ENCODE results near the gene CNTF.

CNTF gene

DNA sequence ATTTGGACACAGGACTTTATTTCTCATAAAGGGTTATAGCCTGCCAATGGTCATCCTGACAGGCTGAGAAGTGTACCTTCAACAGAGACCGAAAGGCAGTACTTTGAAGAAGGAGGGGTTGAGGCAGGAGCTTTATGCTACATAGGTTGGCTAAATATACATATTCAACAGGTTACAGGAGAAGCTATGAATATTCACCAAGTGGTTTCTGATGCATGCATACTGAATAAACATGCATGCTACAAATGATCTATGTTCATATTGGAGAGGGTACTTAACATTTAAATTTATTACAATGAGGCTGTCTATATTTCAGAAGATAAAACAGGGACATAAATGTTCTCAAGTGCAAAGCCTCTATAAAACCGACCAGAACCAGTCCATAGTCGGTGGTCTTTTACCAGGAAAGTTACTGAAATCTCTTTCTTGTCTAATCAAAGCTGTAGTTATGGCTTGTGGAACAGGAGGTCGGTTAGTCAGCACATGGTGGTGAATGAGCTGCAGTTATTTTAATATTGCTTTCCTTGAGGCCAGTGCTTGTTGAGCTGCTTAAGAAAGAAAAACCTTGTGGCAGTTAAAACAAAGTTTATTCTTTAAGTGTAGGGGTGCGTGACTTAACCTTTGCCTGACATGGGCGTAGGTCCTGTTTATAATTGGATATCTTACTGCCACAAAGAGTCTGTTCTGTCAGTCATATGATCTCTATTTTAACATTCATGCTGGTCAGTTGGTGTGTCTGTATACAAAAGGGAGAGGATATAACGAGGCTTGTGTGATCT lies 19.5 kb downstream of the CNTF start:
- no peaks in the 10 kb centered on the region for H3K79me1 ChIP-seq (ENCODE audit: low read length)
- H4K91ac ChIP-seq (ENCODE audit: low read depth, low read length): no peak overlapping the region
- no peak overlapping the region for H2AK5ac ChIP-seq (ENCODE audit: low read length)
- no CpG with 5 or more reads among the region's 7 CpGs for WGBS (ENCODE audit: extremely low coverage, insufficient coverage, insufficient read length)
- H2AFZ ChIP-seq (ENCODE audit: insufficient read depth, low read length, poor library complexity): no peak overlapping the region
- DNase-seq: no peak
- no peak overlapping the region for H4K8ac ChIP-seq (ENCODE audit: low read depth, low read length)
- peaks cover 8% of the 10 kb centered on the region for H3K9me3 ChIP-seq (ENCODE audit: insufficient read depth, low read depth, low read length)
- no peaks in the 10 kb centered on the region for H3K4me1 ChIP-seq (ENCODE audit: control insufficient read depth in 1 of 2, insufficient read depth in 2 of 2, low read length in 2 of 2)
- H2BK12ac ChIP-seq (ENCODE audit: low read length): no peak overlapping the region
- no peak overlapping the region for H2BK120ac ChIP-seq (ENCODE audit: insufficient read depth, low read length, poor library complexity)
- H3K4me3 ChIP-seq (ENCODE audit: low read depth, low read length): no peak overlapping the region
- H3K9ac ChIP-seq (ENCODE audit: low read length): no peak overlapping the region
- no peaks in the 10 kb centered on the region for H3K79me2 ChIP-seq (ENCODE audit: control insufficient read depth, insufficient read depth, low read length, poor library complexity)
- no peak overlapping the region for H3K14ac ChIP-seq (ENCODE audit: low read length)
- H2BK5ac ChIP-seq (ENCODE audit: low read depth, low read length, poor library complexity): no peak overlapping the region
- no peak overlapping the region for H3K4ac ChIP-seq (ENCODE audit: low read depth, low read length)
- no peaks in the 10 kb centered on the region for H3K27me3 ChIP-seq (ENCODE audit: insufficient read depth, low read length)
- no peak overlapping the region for H3K27ac ChIP-seq (ENCODE audit: low read depth, low read length)
- H4K12ac ChIP-seq (ENCODE audit: low read depth, low read length): no peak overlapping the region
- no peak overlapping the region for H3K23ac ChIP-seq (ENCODE audit: low read length)
- H3K4me2 ChIP-seq (ENCODE audit: low read length): no peak overlapping the region
- H3K18ac ChIP-seq (ENCODE audit: low read length): no peak overlapping the region
- no peaks in the 10 kb centered on the region for H3K36me3 ChIP-seq (ENCODE audit: control insufficient read depth in 1 of 2, insufficient read depth in 2 of 2, low read length in 2 of 2)

DNA sequence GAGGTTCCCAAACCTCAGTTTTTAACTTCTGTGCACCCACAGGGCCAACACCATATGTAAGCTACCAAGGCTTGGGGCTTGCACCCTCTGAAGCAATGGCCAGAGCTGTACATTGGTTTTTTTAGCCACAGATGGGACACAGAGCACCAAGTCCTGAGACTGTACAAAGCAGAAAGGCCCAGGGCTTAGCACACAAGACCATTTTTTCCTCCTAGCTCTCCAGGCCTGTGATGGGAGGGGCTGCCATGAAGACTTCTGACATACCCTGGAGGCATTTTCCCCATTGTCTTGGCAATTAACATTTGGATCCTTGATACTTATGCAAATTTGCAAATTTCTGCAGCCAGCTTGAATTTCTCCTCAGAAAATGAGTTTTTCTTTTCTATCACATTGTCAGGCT lies 23.4 kb downstream of the CNTF start:
- Histone ChIP-seq H2BK120ac (ENCODE audit: insufficient read depth, low read length, poor library complexity) (no peak overlapping the region), H2AK5ac (ENCODE audit: low read length) (no peak overlapping the region), H4K12ac (ENCODE audit: low read depth, low read length) (no peak overlapping the region), H3K4me1 (ENCODE audit: control insufficient read depth in 1 of 2, insufficient read depth in 2 of 2, low read length in 2 of 2) (no peaks in the 10 kb centered on the region), H3K27me3 (ENCODE audit: insufficient read depth, low read length) (no peaks in the 10 kb centered on the region), H3K79me2 (ENCODE audit: control insufficient read depth, insufficient read depth, low read length, poor library complexity) (no peaks in the 10 kb centered on the region), H3K18ac (ENCODE audit: low read length) (no peak overlapping the region), H3K14ac (ENCODE audit: low read length) (no peak overlapping the region), H3K23ac (ENCODE audit: low read length) (no peak overlapping the region), H3K4me3 (ENCODE audit: low read depth, low read length) (no peak overlapping the region), H3K4me2 (ENCODE audit: low read length) (no peak overlapping the region), H3K27ac (ENCODE audit: low read depth, low read length) (no peak overlapping the region), H2BK5ac (ENCODE audit: low read depth, low read length, poor library complexity) (no peak overlapping the region), H2AFZ (ENCODE audit: insufficient read depth, low read length, poor library complexity) (no peak overlapping the region), H2BK12ac (ENCODE audit: low read length) (no peak overlapping the region), H3K4ac (ENCODE audit: low read depth, low read length) (no peak overlapping the region), H3K79me1 (ENCODE audit: low read length) (no peaks in the 10 kb centered on the region), H3K9me3 (ENCODE audit: insufficient read depth, low read depth, low read length) (peaks cover 6% of the 10 kb centered on the region), H4K91ac (ENCODE audit: low read depth, low read length) (no peak overlapping the region), H3K9ac (ENCODE audit: low read length) (no peak overlapping the region), H3K36me3 (ENCODE audit: control insufficient read depth in 1 of 2, insufficient read depth in 2 of 2, low read length in 2 of 2) (no peaks in the 10 kb centered on the region), H4K8ac (ENCODE audit: low read depth, low read length) (no peak overlapping the region)
- no peak for DNase-seq

DNA sequence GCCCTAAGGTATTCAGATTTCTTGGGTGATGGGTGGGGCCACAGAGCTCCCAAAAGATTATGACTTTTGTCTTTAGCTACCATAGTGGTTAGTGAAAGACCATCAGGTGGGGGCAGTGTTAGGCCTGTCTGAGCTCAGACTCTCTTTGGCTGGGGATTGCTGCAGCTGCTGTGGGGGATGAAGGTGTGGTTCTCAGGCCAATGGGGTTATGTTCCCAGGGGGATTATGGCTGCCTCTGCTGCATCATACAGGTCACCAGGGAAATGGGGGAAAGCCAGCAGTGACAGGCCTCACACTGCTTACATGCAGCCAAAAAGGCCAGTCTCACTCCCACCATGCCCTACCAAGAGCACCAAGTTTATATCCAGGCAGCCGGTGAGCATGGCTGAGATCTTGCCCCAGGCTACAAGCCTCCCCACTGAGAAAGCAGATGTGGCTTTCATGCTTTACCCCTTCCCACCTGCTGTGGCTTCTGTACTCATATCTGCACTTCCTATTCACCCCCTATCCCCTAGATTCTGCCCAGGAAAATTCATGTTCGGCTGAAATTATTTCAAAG lies 24.8 kb downstream of the CNTF start:
- H3K4me3 ChIP-seq (ENCODE audit: low read depth, low read length): no peak overlapping the region
- no peaks in the 10 kb centered on the region for H3K79me2 ChIP-seq (ENCODE audit: control insufficient read depth, insufficient read depth, low read length, poor library complexity)
- H3K27me3 ChIP-seq (ENCODE audit: insufficient read depth, low read length): no peaks in the 10 kb centered on the region
- no peak overlapping the region for H2BK120ac ChIP-seq (ENCODE audit: insufficient read depth, low read length, poor library complexity)
- no peak overlapping the region for H4K8ac ChIP-seq (ENCODE audit: low read depth, low read length)
- H2BK12ac ChIP-seq (ENCODE audit: low read length): no peak overlapping the region
- H3K9me3 ChIP-seq (ENCODE audit: insufficient read depth, low read depth, low read length): peaks cover 6% of the 10 kb centered on the region
- no peak overlapping the region for H3K27ac ChIP-seq (ENCODE audit: low read depth, low read length)
- H4K12ac ChIP-seq (ENCODE audit: low read depth, low read length): no peak overlapping the region
- H3K23ac ChIP-seq (ENCODE audit: low read length): no peak overlapping the region
- no peaks in the 10 kb centered on the region for H3K36me3 ChIP-seq (ENCODE audit: control insufficient read depth in 1 of 2, insufficient read depth in 2 of 2, low read length in 2 of 2)
- no peak overlapping the region for H2AFZ ChIP-seq (ENCODE audit: insufficient read depth, low read length, poor library complexity)
- H2AK5ac ChIP-seq (ENCODE audit: low read length): no peak overlapping the region
- no peak overlapping the region for H3K9ac ChIP-seq (ENCODE audit: low read length)
- H2BK5ac ChIP-seq (ENCODE audit: low read depth, low read length, poor library complexity): no peak overlapping the region
- WGBS (ENCODE audit: extremely low coverage, insufficient coverage, insufficient read length): no CpG with 5 or more reads among the region's 2 CpGs
- H3K14ac ChIP-seq (ENCODE audit: low read length): no peak overlapping the region
- no peak overlapping the region for H3K4me2 ChIP-seq (ENCODE audit: low read length)
- H3K18ac ChIP-seq (ENCODE audit: low read length): no peak overlapping the region
- no peak overlapping the region for H4K91ac ChIP-seq (ENCODE audit: low read depth, low read length)
- H3K4ac ChIP-seq (ENCODE audit: low read depth, low read length): no peak overlapping the region
- peaks cover 0 to 3% of the 10 kb centered on the region in 2 experiments for H3K4me1 ChIP-seq (ENCODE audit: control insufficient read depth in 1 of 2, insufficient read depth in 2 of 2, low read length in 2 of 2)
- no peak for DNase-seq
- no peaks in the 10 kb centered on the region for H3K79me1 ChIP-seq (ENCODE audit: low read length)

DNA sequence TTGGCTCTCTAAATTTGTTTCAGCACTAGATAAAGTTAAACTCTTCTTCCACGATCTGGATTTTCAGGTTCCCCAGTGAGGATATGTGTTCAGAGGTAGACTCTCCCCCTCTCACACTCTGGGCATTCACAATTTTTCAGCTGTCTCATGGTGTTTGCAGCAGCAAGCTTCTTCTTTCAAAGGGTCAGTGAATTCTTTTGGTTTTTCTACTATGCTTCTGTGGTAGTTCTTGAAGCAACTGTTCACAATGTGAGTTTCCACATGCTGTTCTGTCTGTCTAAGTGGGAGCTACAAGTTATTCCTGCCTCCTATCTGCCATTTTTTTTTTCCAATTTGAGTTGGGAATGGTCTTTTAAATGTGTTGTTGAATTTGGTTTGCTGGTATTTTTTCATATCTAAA lies 25.4 kb downstream of the CNTF start:
- Histone ChIP-seq H3K23ac (ENCODE audit: low read length) (no peak overlapping the region), H2AFZ (ENCODE audit: insufficient read depth, low read length, poor library complexity) (no peak overlapping the region)

More for the DNA sequence above, 25.4 kb downstream of the CNTF start:
- H4K8ac ChIP-seq (ENCODE audit: low read depth, low read length): no peak overlapping the region
- peaks cover 0 to 3% of the 10 kb centered on the region in 2 experiments for H3K4me1 ChIP-seq (ENCODE audit: control insufficient read depth in 1 of 2, insufficient read depth in 2 of 2, low read length in 2 of 2)
- H2AK5ac ChIP-seq (ENCODE audit: low read length): no peak overlapping the region
- H2BK5ac ChIP-seq (ENCODE audit: low read depth, low read length, poor library complexity): no peak overlapping the region
- no peak overlapping the region for H2BK120ac ChIP-seq (ENCODE audit: insufficient read depth, low read length, poor library complexity)
- no peak overlapping the region for H3K4ac ChIP-seq (ENCODE audit: low read depth, low read length)
- H3K14ac ChIP-seq (ENCODE audit: low read length): no peak overlapping the region
- no peak overlapping the region for H4K91ac ChIP-seq (ENCODE audit: low read depth, low read length)
- no CpG with 5 or more reads among the region's 1 CpG for WGBS (ENCODE audit: extremely low coverage, insufficient coverage, insufficient read length)
- no peak overlapping the region for H3K4me3 ChIP-seq (ENCODE audit: low read depth, low read length)
- H3K27ac ChIP-seq (ENCODE audit: low read depth, low read length): no peak overlapping the region
- H4K12ac ChIP-seq (ENCODE audit: low read depth, low read length): no peak overlapping the region
- no peaks in the 10 kb centered on the region for H3K27me3 ChIP-seq (ENCODE audit: insufficient read depth, low read length)
- DNase-seq: no peak
- no peaks in the 10 kb centered on the region for H3K79me2 ChIP-seq (ENCODE audit: control insufficient read depth, insufficient read depth, low read length, poor library complexity)
- H3K18ac ChIP-seq (ENCODE audit: low read length): no peak overlapping the region
- H3K4me2 ChIP-seq (ENCODE audit: low read length): no peak overlapping the region
- no peaks in the 10 kb centered on the region for H3K36me3 ChIP-seq (ENCODE audit: control insufficient read depth in 1 of 2, insufficient read depth in 2 of 2, low read length in 2 of 2)
- H2BK12ac ChIP-seq (ENCODE audit: low read length): no peak overlapping the region
- peaks cover 6% of the 10 kb centered on the region for H3K9me3 ChIP-seq (ENCODE audit: insufficient read depth, low read depth, low read length)
- H3K9ac ChIP-seq (ENCODE audit: low read length): no peak overlapping the region
- H3K79me1 ChIP-seq (ENCODE audit: low read length): no peaks in the 10 kb centered on the region
